Stimulated activated CD4-positive, alpha-beta T cell treated with anti-CD3 and anti-CD28 coated beads, Interleukin-2, amount 100 ng/mL, for 24 hours (primary cell): ENCODE measurements around the gene ZFP28.

Experiments used
- DNase-seq, 2 donors: peaks; one replicate each; pipeline ENCODE4 v3.0.0-alpha.2; 2020

The ZFP28 gene

GRCh38 chr19:56596676-56597075 is 57.9 kb downstream of the ZFP28 start:
- no peak for DNase-seq

DNA sequence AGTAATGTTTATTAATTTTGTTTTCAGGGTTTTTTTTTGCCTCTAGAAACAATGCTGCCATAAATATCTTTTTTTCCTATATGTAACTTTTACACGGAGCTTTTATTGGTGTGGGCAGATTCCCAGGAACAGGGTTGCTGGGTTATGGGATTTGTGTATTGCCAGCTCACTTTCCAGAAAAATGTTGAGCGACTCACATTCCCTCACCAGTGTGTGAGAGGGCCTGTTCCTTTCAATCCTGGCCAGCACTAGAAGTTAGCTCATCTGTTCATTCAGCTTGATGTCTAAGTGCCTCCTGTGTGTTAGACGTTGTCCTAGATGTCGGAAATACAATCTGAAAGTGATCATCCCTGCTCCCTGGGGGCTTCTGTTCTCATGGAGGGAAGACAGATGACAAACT is 58.9 kb downstream of the ZFP28 start:
- no peak for DNase-seq

GRCh38 chr19:56601375-56601774 is 62.6 kb downstream of the ZFP28 start:
- DNase-seq: no peak

DNA sequence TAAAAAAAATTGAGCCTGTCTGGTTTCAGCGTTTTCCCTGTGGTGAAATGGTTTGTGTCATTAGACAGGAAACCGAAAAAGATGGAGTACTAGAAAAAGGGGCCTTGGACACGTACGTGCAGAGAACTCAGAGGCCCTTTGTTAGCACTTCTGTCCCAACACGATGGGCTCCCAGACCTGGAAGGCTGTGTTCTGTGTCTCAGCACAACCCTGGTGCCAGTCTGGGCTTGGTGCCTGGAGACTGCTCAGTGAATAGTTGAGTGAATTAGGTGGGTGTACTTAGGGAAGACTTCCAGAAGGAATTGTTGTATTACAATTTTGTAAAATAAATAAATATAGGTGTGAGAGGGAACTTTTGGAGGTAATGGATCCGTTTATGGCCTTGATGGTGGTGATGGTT is 65.1 kb downstream of the ZFP28 start:
- no peak for DNase-seq
